Smooth muscle cell (in vitro differentiated cells): ENCODE results near the gene RPL29. TPM values are rescaled to one million over a fixed set of nuclear protein-coding genes. Genes with fewer than 3 reads are reported as not detected.

Experiments
- DNase-seq: peaks from one replicate; lab custom pipeline; 2025; ENCODE audit not compliant: unreplicated experiment; lab: John Stamatoyannopoulos, UW
- H2AFZ ChIP-seq: fragments of 200-600 bp; sonication (generic); 2 replicates; pipeline ENCODE4 v1.6.0; 2016; ENCODE audit warnings: antibody characterized with exemption, low read depth, mild to moderate bottlenecking
- H3F3A ChIP-seq: fragments of 200-600 bp; sonication (generic); 2 replicates; pipeline ENCODE4 v1.6.0; 2017; ENCODE audit warnings: antibody characterized with exemption, low read depth
- H3K27ac ChIP-seq: fragments of 200-600 bp; sonication (generic); 2 replicates; pipeline ENCODE4 v1.5.1; 2016; ENCODE audit warnings: low read depth, mild to moderate bottlenecking
- H3K27me3 ChIP-seq: fragments of 200-600 bp; sonication (generic); 2 replicates; pipeline ENCODE4 v1.6.1; 2016; ENCODE audit warnings: low read depth, mild to moderate bottlenecking
- H3K36me3 ChIP-seq: fragments of 200-600 bp; sonication (generic); 2 replicates; pipeline ENCODE4 v1.5.1; 2016; ENCODE audit warnings: low read depth
- H3K4me1 ChIP-seq: fragments of 200-600 bp; sonication (generic); 2 replicates; pipeline ENCODE4 v1.5.1; 2016; ENCODE audit warnings: low read depth
- H3K4me2 ChIP-seq: fragments of 200-600 bp; sonication (generic); 2 replicates; pipeline ENCODE4 v1.6.0; 2016; ENCODE audit warnings: mild to moderate bottlenecking
- H3K4me3 ChIP-seq: fragments of 200-600 bp; sonication (generic); 2 replicates; pipeline ENCODE4 v1.5.1; 2016; ENCODE audit warnings: mild to moderate bottlenecking
- H3K79me2 ChIP-seq: fragments of 200-600 bp; sonication (generic); 2 replicates; pipeline ENCODE4 v1.6.0; 2016; ENCODE audit warnings: low read depth, mild to moderate bottlenecking
- H3K9ac ChIP-seq: fragments of 200-600 bp; sonication (generic); 2 replicates; pipeline ENCODE4 v1.6.0; 2016; ENCODE audit warnings: low read depth
- H3K9me3 ChIP-seq: fragments of 200-600 bp; sonication (generic); replicated peaks from 2 replicates; pipeline ENCODE4 v1.5.1; 2016; ENCODE audit warnings: low read depth
- H4K20me1 ChIP-seq: fragments of 200-600 bp; sonication (generic); 2 replicates; pipeline ENCODE4 v1.6.0; 2016; ENCODE audit warnings: low read depth
- CTCF ChIP-seq: fragments of 200-600 bp; sonication (generic); IDR thresholded peaks from 2 replicates; pipeline ENCODE4 v1.5.1; 2017; ENCODE audit warnings: borderline replicate concordance, mild to moderate bottlenecking, antibody characterized with exemption; ENCODE audit not compliant: insufficient read depth, poor library complexity, severe bottlenecking
- WGBS: methylation state at CpG from one replicate; pipeline ENCODE4 v1.1.7; 2016; ENCODE audit warnings: low lambda C conversion rate; 5-methylcytosine and 5-hydroxymethylcytosine counted together
- polyA plus RNA-seq: library from polyadenylated mRNA; unstranded; fragments of >200 nt; fragmentation: Nextera tagmentation; extraction: Ambion mirVana; gene quantifications from 2 replicates; pipeline ENCODE4 v1.2.1, GENCODE V29; 2016
- total RNA-seq: library from RNA; depleted of rRNA; stranded (reverse); fragments of >200 nt; gene quantifications from 2 replicates; pipeline ENCODE4 v1.2.3, GENCODE V29; 2014

The RPL29 gene
- total and polyA plus RNA-seq, 2 experiments from 2014 or later, result 708 to 1,004 TPM

GRCh38 chr3:51963951-51964451, 31.7 kb downstream of the RPL29 start:
- Histone ChIP-seq H4K20me1 (peaks cover 45% of the 10 kb centered on the region), H3K4me3 (no peak overlapping the region), H3K27ac (no peak overlapping the region), H3K4me2 (no peak overlapping the region), H3K27me3 (no peaks in the 10 kb centered on the region), H3K36me3 (no peaks in the 10 kb centered on the region), H3K4me1 (peaks cover 45% of the 10 kb centered on the region), H3K9ac (no peak overlapping the region), H3F3A (peaks cover 11% of the 10 kb centered on the region), H3K9me3 (no peaks in the 10 kb centered on the region), H2AFZ (no peak overlapping the region), H3K79me2 (peaks cover 36% of the 10 kb centered on the region)
- WGBS, result 85% methylated on average over 8 of the region's 12 CpGs
- TF ChIP-seq CTCF, result no peak
- no peak for DNase-seq

GRCh38 chr3:51962854-51963530, 32.7 kb downstream of the RPL29 start:
- no peak for TF ChIP-seq CTCF
- H3K27me3 ChIP-seq, result no peaks in the 10 kb centered on the region
- H3K4me2 ChIP-seq, result no peak overlapping the region
- DNase-seq, result no peak
- H3K9me3 ChIP-seq, result no peaks in the 10 kb centered on the region
- H3K27ac ChIP-seq, result no peak overlapping the region
- peaks cover 39% of the 10 kb centered on the region for H3K4me1 ChIP-seq
- H2AFZ ChIP-seq, result no peak overlapping the region
- H4K20me1 ChIP-seq, result peaks cover 41% of the 10 kb centered on the region
- no peak overlapping the region for H3K4me3 ChIP-seq
- no peak overlapping the region for H3K9ac ChIP-seq
- peaks cover 2% of the 10 kb centered on the region for H3F3A ChIP-seq
- H3K36me3 ChIP-seq, result no peaks in the 10 kb centered on the region
- peaks cover 36% of the 10 kb centered on the region for H3K79me2 ChIP-seq
- WGBS, result 83% methylated on average over 6 of the region's 6 CpGs

- Histone ChIP-seq H3K9me3 (no peaks in the 10 kb centered on the region), H3K79me2 (peaks cover 34% of the 10 kb centered on the region), H3K27me3 (no peaks in the 10 kb centered on the region), H3K4me2 (no peak overlapping the region), H3K9ac (no peak overlapping the region), H2AFZ (no peak overlapping the region), H4K20me1 (peaks cover 45% of the 10 kb centered on the region), H3K4me3 (no peak overlapping the region), H3F3A (no peaks in the 10 kb centered on the region), H3K27ac (no peak overlapping the region), H3K4me1 (peaks cover 38% of the 10 kb centered on the region), H3K36me3 (no peaks in the 10 kb centered on the region)
- TF ChIP-seq CTCF, result no peak
- DNase-seq, result no peak
- WGBS, result 63% methylated on average over 9 of the region's 9 CpGs
These were observed 33.8 kb downstream of the RPL29 start for GRCh38 chr3:51961602-51962569.
